MM.1S (cell line): ENCODE results near the gene RMDN3.

ENCODE experiments used
- EZH2 ChIP-seq: fragments of 300-600 bp; sonication (generic); optimal IDR thresholded peaks from 2 replicates; pipeline ENCODE3; 2017; ENCODE audit warnings: low read depth, mild to moderate bottlenecking, antibody characterized with exemption, low read length, mixed read lengths
- EZH2phosphoT487 ChIP-seq: fragments of 300-600 bp; sonication (generic); IDR thresholded peaks from 2 replicates; pipeline ENCODE4 v1.6.1; 2018; ENCODE audit warnings: antibody characterized with exemption, low read length
- TF ChIP-seq, protein P1 (sequence below): fragments of 300-600 bp; sonication (generic); IDR thresholded peaks from 2 replicates; pipeline ENCODE4 v1.5.1; 2016; ENCODE audit warnings: antibody characterized with exemption, low read length, mixed read lengths

GRCh38 chr15:40754883-40755811 is at the start of gene RMDN3:
- TF ChIP-seq, protein P1, sequence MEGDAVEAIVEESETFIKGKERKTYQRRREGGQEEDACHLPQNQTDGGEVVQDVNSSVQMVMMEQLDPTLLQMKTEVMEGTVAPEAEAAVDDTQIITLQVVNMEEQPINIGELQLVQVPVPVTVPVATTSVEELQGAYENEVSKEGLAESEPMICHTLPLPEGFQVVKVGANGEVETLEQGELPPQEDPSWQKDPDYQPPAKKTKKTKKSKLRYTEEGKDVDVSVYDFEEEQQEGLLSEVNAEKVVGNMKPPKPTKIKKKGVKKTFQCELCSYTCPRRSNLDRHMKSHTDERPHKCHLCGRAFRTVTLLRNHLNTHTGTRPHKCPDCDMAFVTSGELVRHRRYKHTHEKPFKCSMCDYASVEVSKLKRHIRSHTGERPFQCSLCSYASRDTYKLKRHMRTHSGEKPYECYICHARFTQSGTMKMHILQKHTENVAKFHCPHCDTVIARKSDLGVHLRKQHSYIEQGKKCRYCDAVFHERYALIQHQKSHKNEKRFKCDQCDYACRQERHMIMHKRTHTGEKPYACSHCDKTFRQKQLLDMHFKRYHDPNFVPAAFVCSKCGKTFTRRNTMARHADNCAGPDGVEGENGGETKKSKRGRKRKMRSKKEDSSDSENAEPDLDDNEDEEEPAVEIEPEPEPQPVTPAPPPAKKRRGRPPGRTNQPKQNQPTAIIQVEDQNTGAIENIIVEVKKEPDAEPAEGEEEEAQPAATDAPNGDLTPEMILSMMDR = no peak
- TF ChIP-seq EZH2 = no peak
- no peak for TF ChIP-seq EZH2phosphoT487
